ENCODE measurements around the gene MAP6D1. TPM values are rescaled to one million over a fixed set of nuclear protein-coding genes. Genes with fewer than 3 reads are reported as not detected.

MAP6D1 gene
- total and polyA plus RNA-seq, 2 experiments from 2014 or later, result 0.50 to 3.4 TPM

- no peak for DNase-seq (ENCODE audit: low spot score)
- Histone ChIP-seq H3K79me2 (no peaks in the 10 kb centered on the region), H3K27me3 (no peaks in the 10 kb centered on the region), H3K9me3 (ENCODE audit: low read depth) (no peaks in the 10 kb centered on the region), H3K27ac (no peak overlapping the region), H3K4me3 (no peak overlapping the region), H2AFZ (no peak overlapping the region), H3K4me1 (ENCODE audit: insufficient read depth) (peaks cover 8% of the 10 kb centered on the region), H3K4me2 (no peak overlapping the region), H4K20me1 (ENCODE audit: insufficient read depth, poor library complexity, severe bottlenecking) (no peaks in the 10 kb centered on the region), H3K9me2 (replicated peaks; ENCODE audit: insufficient read depth) (no peaks in the 10 kb centered on the region), H3K36me3 (replicated peaks; ENCODE audit: insufficient read depth, low read depth) (no peaks in the 10 kb centered on the region)
- TF ChIP-seq EZH2 (IDR thresholded peaks at IDR 0.05; ENCODE audit: borderline replicate concordance) (no peak), EZH2phosphoT487 (IDR thresholded peaks at IDR 0.05; ENCODE audit: low read depth, severe bottlenecking, unreplicated experiment) (no peak)
- TF ChIP-seq, protein P1, sequence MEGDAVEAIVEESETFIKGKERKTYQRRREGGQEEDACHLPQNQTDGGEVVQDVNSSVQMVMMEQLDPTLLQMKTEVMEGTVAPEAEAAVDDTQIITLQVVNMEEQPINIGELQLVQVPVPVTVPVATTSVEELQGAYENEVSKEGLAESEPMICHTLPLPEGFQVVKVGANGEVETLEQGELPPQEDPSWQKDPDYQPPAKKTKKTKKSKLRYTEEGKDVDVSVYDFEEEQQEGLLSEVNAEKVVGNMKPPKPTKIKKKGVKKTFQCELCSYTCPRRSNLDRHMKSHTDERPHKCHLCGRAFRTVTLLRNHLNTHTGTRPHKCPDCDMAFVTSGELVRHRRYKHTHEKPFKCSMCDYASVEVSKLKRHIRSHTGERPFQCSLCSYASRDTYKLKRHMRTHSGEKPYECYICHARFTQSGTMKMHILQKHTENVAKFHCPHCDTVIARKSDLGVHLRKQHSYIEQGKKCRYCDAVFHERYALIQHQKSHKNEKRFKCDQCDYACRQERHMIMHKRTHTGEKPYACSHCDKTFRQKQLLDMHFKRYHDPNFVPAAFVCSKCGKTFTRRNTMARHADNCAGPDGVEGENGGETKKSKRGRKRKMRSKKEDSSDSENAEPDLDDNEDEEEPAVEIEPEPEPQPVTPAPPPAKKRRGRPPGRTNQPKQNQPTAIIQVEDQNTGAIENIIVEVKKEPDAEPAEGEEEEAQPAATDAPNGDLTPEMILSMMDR (IDR thresholded peaks at IDR 0.05; ENCODE audit: poor library complexity), result no peak
- WGBS (ENCODE audit: low lambda C conversion rate, missing lambda C conversion rate), result 91% methylated on average over 14 of the region's 14 CpGs
Measured at GRCh38 chr3:183827809-183828537, 2.6 kb upstream of the MAP6D1 start.

GRCh38 chr3:183826448-183827250 lies 1.3 kb upstream of the MAP6D1 start:
- TF ChIP-seq EZH2phosphoT487 (IDR thresholded peaks at IDR 0.05; ENCODE audit: low read depth, severe bottlenecking, unreplicated experiment), result no peak
- TF ChIP-seq EZH2 (IDR thresholded peaks at IDR 0.05; ENCODE audit: borderline replicate concordance), result no peak
- TF ChIP-seq, protein P1 (IDR thresholded peaks at IDR 0.05; ENCODE audit: poor library complexity), result no peak
- 96% methylated on average over 14 of the region's 14 CpGs for WGBS (ENCODE audit: low lambda C conversion rate, missing lambda C conversion rate)
- Histone ChIP-seq H4K20me1 (ENCODE audit: insufficient read depth, poor library complexity, severe bottlenecking) (no peaks in the 10 kb centered on the region), H2AFZ (no peak overlapping the region), H3K27ac (no peak overlapping the region), H3K36me3 (replicated peaks; ENCODE audit: insufficient read depth, low read depth) (no peaks in the 10 kb centered on the region), H3K79me2 (no peaks in the 10 kb centered on the region), H3K27me3 (no peaks in the 10 kb centered on the region), H3K9me3 (ENCODE audit: low read depth) (no peaks in the 10 kb centered on the region), H3K9me2 (replicated peaks; ENCODE audit: insufficient read depth) (no peaks in the 10 kb centered on the region), H3K4me1 (ENCODE audit: insufficient read depth) (peaks cover 8% of the 10 kb centered on the region), H3K4me2 (no peak overlapping the region), H3K4me3 (no peak overlapping the region)
- DNase-seq (ENCODE audit: low spot score), result no peak

GRCh38 chr3:183824761-183825455 lies 469 bp downstream of the MAP6D1 start:
- no peaks in the 10 kb centered on the region for H3K27me3 ChIP-seq

More at GRCh38 chr3:183824761-183825455, 469 bp downstream of the MAP6D1 start:
- Histone ChIP-seq H3K4me2 (peak overlapping the region; percentile 99), H4K20me1 (ENCODE audit: insufficient read depth, poor library complexity, severe bottlenecking) (no peaks in the 10 kb centered on the region), H3K9me2 (replicated peaks; ENCODE audit: insufficient read depth) (no peaks in the 10 kb centered on the region), H2AFZ (peak overlapping the region; percentile 81), H3K9me3 (ENCODE audit: low read depth) (no peaks in the 10 kb centered on the region), H3K4me1 (ENCODE audit: insufficient read depth) (peaks cover 8% of the 10 kb centered on the region), H3K36me3 (replicated peaks; ENCODE audit: insufficient read depth, low read depth) (no peaks in the 10 kb centered on the region), H3K79me2 (no peaks in the 10 kb centered on the region), H3K27ac (no peak overlapping the region), H3K4me3 (peak overlapping the region; percentile 90)
- peak; percentile 31 for DNase-seq (ENCODE audit: low spot score)
- TF ChIP-seq EZH2phosphoT487 (IDR thresholded peaks at IDR 0.05; ENCODE audit: low read depth, severe bottlenecking, unreplicated experiment) (no peak), EZH2 (IDR thresholded peaks at IDR 0.05; ENCODE audit: borderline replicate concordance) (no peak)
- TF ChIP-seq, protein P1 (IDR thresholded peaks at IDR 0.05; ENCODE audit: poor library complexity), result no peak
- WGBS (ENCODE audit: low lambda C conversion rate, missing lambda C conversion rate), result 1% methylated on average over 49 of the region's 88 CpGs

All from hepatocyte (in vitro differentiated cells).